HEK293 (cell line): ENCODE data around the gene C9orf43.
"Not testable (repeated sequence)": the region's sequence is repeated elsewhere in the genome, so short reads cannot be mapped to it uniquely, and the experiment has no call there.

Experiments used
- GLIS2 ChIP-seq: fragments of 450-650 bp; formaldehyde crosslinking; IDR thresholded peaks from 2 replicates; pipeline ENCODE4 v1.5.1; 2016; ENCODE audit warnings: missing biosample characterization, missing genetic modification characterization
- MZF1 ChIP-seq: fragments of 450-650 bp; formaldehyde crosslinking; IDR thresholded peaks from 2 replicates; pipeline ENCODE4 v1.5.1; 2017; ENCODE audit warnings: missing biosample characterization, missing genetic modification characterization, borderline replicate concordance
- TCF7L2 ChIP-seq: IDR thresholded peaks from 2 replicates; pipeline ENCODE4 v1.6.1; 2011; ENCODE audit warnings: low read depth, mild to moderate bottlenecking, inconsistent platforms, low read length, moderate library complexity, borderline replicate concordance
- YY1 ChIP-seq: fragments of 450-650 bp; formaldehyde crosslinking; IDR thresholded peaks from 2 replicates; pipeline ENCODE4 v1.5.1; 2018; ENCODE audit warnings: missing biosample characterization, missing genetic modification characterization
- ZNF16 ChIP-seq: fragments of 450-650 bp; formaldehyde crosslinking; IDR thresholded peaks from 2 replicates; pipeline ENCODE4 v1.5.1; 2016; ENCODE audit warnings: low read depth, missing biosample characterization, missing genetic modification characterization
- ZNF274 ChIP-seq, 2 experiments: fragments of 200-500 bp in 1 of 2; fragments of 450-650 bp in 1 of 2; sonication (Bioruptor generic) in 1 of 2; formaldehyde crosslinking in 1 of 2; IDR thresholded peaks; 2 replicates each; pipeline versions ENCODE4 v1.5.1 to v1.6.1; 2014 to 2016; ENCODE audit warnings: borderline replicate concordance in 1 of 2, inconsistent platforms in 1 of 2, low read length in 1 of 2, missing biosample characterization in 1 of 2, missing genetic modification characterization in 1 of 2
- ZNF501 ChIP-seq: fragments of 450-650 bp; formaldehyde crosslinking; IDR thresholded peaks from 2 replicates; pipeline ENCODE4 v1.5.1; 2016; ENCODE audit warnings: missing biosample characterization, missing genetic modification characterization
- TF ChIP-seq, protein P1 (sequence below): fragments of 450-650 bp; formaldehyde crosslinking; IDR thresholded peaks from 2 replicates; pipeline ENCODE4 v1.5.1; 2016; ENCODE audit warnings: missing biosample characterization, missing genetic modification characterization
- TF ChIP-seq, protein P2 (sequence below): fragments of 450-650 bp; formaldehyde crosslinking; IDR thresholded peaks from 2 replicates; pipeline ENCODE4 v1.5.1; 2016; ENCODE audit warnings: missing biosample characterization, missing genetic modification characterization, borderline replicate concordance
- TF ChIP-seq, protein P3 (sequence below): fragments of 450-650 bp; formaldehyde crosslinking; IDR thresholded peaks from 2 replicates; pipeline ENCODE4 v1.5.1; 2016; ENCODE audit warnings: missing biosample characterization, missing genetic modification characterization, low read depth

DNA sequence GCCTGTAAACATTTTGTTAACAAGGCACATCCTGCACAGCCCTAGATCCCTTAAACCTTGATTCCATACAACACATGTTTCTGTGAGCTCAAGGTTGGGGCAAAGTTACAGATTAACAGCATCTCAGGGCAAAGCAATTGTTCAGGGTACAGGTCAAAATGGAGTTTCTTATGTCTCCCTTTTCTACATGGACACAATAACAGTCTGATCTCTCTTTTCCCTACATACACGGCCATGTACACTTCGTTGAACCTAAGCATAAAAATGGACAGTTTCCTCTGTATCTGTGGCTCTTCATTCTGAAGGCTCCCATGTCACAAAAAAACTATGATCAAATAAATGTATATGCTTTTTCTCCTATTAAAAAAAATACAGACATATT lies 30.7 kb upstream of the C9orf43 start:
- TF ChIP-seq MZF1 (tag by site-specific recombination); ZNF274 (IDR thresholded peaks at IDR 0.05; ENCODE audit: low read length); ZNF274 (tag by site-specific recombination; IDR thresholded peaks at IDR 0.05; ENCODE audit: borderline replicate concordance); ZNF501 (tag by site-specific recombination); TCF7L2; ZNF16 (tag by site-specific recombination); GLIS2; YY1: not testable (repeated sequence)
- TF ChIP-seq, protein P1, sequence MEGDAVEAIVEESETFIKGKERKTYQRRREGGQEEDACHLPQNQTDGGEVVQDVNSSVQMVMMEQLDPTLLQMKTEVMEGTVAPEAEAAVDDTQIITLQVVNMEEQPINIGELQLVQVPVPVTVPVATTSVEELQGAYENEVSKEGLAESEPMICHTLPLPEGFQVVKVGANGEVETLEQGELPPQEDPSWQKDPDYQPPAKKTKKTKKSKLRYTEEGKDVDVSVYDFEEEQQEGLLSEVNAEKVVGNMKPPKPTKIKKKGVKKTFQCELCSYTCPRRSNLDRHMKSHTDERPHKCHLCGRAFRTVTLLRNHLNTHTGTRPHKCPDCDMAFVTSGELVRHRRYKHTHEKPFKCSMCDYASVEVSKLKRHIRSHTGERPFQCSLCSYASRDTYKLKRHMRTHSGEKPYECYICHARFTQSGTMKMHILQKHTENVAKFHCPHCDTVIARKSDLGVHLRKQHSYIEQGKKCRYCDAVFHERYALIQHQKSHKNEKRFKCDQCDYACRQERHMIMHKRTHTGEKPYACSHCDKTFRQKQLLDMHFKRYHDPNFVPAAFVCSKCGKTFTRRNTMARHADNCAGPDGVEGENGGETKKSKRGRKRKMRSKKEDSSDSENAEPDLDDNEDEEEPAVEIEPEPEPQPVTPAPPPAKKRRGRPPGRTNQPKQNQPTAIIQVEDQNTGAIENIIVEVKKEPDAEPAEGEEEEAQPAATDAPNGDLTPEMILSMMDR (tag by site-specific recombination), result not testable (repeated sequence)
- TF ChIP-seq, protein P2, sequence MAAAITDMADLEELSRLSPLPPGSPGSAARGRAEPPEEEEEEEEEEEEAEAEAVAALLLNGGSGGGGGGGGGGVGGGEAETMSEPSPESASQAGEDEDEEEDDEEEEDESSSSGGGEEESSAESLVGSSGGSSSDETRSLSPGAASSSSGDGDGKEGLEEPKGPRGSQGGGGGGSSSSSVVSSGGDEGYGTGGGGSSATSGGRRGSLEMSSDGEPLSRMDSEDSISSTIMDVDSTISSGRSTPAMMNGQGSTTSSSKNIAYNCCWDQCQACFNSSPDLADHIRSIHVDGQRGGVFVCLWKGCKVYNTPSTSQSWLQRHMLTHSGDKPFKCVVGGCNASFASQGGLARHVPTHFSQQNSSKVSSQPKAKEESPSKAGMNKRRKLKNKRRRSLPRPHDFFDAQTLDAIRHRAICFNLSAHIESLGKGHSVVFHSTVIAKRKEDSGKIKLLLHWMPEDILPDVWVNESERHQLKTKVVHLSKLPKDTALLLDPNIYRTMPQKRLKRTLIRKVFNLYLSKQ (tag by site-specific recombination), result not testable (repeated sequence)
- TF ChIP-seq, protein P3, sequence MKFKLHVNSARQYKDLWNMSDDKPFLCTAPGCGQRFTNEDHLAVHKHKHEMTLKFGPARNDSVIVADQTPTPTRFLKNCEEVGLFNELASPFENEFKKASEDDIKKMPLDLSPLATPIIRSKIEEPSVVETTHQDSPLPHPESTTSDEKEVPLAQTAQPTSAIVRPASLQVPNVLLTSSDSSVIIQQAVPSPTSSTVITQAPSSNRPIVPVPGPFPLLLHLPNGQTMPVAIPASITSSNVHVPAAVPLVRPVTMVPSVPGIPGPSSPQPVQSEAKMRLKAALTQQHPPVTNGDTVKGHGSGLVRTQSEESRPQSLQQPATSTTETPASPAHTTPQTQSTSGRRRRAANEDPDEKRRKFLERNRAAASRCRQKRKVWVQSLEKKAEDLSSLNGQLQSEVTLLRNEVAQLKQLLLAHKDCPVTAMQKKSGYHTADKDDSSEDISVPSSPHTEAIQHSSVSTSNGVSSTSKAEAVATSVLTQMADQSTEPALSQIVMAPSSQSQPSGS (tag by site-specific recombination), result not testable (repeated sequence)
